HG03342 (cell line): ENCODE measurements around the gene DOCK2.
"Not testable (repeated sequence)": the region's sequence is repeated elsewhere in the genome, so short reads cannot be mapped to it uniquely, and the experiment has no call there.

Source experiments
- ATAC-seq: cut with Tn5 transposase; IDR thresholded peaks from one replicate; pipeline ENCODE4 v1.9.1; 2021; ENCODE audit warnings: mild to moderate bottlenecking, moderate library complexity; ENCODE audit not compliant: unreplicated experiment

The DOCK2 gene

GRCh38 chr5:169811680-169812079 lies 174.6 kb downstream of the DOCK2 start:
- no peak for ATAC-seq

DNA sequence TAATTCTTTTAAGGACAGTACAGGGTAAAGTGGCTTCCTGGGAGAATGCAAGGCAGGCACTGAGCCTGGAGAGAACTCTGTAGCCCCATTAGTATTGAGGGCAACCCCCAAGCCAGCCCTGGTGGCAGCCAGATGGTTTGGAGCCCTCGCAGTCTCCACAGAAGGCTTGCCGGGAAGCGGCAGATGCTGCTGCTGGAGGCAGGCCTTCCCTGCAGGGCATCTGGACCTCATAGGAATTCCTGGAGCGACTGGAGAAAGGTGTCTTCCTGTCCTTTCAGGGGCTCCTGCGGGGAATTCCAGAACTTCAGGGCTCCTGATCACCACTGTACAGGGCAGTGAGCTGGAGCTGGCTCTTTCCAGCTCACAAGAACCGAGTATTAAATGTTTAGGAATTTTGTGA lies 175.7 kb downstream of the DOCK2 start:
- no peak for ATAC-seq

DNA sequence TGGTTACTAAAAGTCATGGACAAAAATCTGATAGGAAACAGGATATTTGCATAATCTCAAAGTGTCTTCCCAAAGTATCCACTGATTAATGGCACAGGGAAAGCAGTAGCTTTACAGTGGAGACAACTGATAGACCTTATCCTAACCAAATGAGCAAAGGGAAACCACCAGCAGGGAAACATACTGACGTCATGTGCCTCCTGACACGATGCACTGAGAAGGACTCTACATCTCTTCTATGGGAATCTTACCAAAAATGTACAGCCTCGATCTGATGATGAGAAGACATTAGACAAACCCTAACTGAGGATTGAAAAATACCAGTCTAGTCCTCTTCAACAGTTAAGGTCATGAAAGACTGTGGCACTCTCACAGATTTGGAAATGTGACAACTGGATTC lies 177.0 kb downstream of the DOCK2 start:
- ATAC-seq, result no peak

- ATAC-seq, result no peak
Observed at GRCh38 chr5:169814522-169814921, 177.4 kb downstream of the DOCK2 start.

- no peak for ATAC-seq
Observed at GRCh38 chr5:169817031-169817430, 180.0 kb downstream of the DOCK2 start.

DNA sequence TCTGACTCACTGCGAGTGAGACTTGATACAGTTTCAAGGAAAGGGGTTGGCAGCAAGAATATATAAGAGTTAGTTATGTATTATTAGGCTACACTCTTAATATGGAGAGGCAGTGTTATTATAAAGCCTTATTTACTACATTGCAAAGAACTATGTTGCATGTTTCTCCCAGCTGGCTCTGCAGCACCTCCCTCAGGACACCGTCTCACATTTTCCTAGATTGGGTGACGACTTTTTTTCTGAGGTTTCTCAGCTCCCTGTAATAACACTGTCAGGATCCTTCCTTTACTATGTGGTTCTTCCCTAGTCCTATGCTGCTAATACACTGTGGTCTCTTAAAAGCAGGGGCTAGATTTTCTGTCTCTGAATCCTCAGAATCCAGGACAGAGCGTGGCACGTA lies 189.5 kb downstream of the DOCK2 start:
- no peak for ATAC-seq

DNA sequence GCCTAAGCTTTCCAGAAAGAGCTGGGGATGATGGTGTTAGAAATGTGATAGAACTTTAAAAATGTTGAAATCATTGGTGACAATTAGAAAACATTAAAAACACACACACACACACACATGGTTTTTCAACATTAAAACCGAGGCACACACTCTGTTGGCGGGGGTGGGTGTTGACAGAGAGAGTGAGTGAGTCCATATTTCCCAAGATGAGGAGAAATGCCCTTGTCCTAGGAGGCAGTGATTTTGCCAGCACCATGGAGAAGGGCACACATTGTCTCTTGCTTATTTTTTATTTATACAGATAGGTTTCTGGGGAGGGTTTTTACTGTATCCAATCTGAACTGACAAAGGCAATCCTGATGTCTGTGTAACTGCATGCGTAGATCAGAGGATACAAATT lies 190.7 kb downstream of the DOCK2 start:
- no peak for ATAC-seq

GRCh38 chr5:169828385-169828784 lies 191.3 kb downstream of the DOCK2 start:
- ATAC-seq, result peak; percentile 44

DNA sequence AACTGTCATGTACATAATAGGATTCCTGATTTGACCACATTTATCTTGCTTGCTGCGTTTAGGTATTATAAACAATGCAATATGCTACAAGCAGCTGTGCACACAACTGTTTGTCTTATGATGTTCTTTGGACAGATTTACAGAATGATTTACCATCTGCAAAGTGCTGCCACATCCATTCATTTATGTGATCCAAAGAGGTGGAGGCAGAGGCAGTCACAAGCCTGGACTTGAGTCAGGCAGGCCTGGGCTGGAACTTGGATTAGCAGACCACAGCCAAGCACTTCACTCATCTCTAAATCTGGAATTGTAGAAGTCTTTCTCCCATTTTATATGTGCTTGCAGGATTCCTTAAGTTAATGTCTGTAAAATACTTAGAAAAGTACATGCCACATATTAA lies 194.3 kb downstream of the DOCK2 start:
- ATAC-seq, result no peak

GRCh38 chr5:169832304-169832703 lies 195.2 kb downstream of the DOCK2 start:
- ATAC-seq, result no peak

DNA sequence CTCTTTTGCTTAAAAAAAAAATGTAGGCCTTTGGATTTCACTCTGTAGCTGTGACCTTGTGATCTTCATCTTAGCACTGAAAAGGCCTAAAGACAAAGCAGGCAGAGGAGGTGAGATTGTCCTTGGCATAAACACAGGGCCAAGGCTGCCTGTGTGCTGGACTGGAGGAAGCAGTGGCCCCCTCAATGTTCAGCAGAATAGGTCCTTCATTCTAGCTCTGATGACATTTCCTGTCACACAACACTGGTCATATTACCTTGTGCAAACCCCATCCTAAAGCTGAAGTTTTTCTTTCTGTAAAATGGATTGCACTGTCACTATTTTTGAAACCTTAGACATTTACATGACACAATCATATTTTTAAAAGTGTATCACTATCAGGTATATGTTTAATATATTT lies 195.8 kb downstream of the DOCK2 start:
- ATAC-seq, result no peak

DNA sequence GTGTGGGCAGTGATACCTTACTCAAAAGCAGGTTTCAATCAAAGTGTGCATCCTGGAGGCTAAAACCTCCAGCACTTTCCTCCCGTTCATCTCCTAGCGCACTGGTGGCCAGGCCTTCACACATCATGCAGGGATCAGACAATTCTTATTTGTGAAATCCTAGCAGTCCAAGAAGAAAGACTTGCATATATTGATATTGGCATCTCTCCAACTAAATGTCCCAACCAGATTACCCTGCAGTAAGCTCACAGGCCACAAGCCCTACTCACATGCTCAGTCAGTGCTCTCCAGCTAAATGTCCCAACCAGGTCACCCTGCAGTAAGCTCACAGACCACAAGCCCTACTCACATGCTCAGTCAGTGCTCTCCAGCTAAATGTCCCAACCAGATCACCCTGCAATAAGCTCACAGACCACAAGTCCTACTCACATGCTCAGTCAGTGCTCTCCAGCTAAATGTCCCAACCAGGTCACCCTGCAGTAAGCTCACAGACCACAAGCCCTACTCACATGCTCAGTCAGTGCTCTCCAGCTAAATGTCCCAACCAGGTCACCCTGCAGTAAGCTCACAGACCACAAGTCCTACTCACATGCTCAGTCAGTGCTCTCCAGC lies 196.7 kb downstream of the DOCK2 start:
- ATAC-seq, result not testable (repeated sequence)

DNA sequence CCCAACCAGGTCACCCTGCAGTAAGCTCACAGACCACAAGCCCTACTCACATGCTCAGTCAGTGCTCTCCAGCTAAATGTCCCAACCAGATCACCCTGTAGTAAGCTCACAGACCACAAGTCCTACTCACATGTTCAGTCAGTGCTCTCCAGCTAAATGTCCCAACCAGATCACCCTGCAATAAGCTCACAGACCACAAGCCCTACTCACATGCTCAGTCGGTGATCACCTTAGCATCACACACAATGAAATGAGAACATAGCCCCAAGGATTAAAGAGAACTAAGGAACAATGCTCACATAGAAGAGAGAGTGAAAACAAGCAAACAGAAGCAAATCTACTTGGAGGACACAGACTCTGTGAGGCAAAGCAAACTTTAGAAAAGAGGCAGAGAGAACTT lies 197.5 kb downstream of the DOCK2 start:
- ATAC-seq, result not testable (repeated sequence)

GRCh38 chr5:169836835-169837536 lies 199.9 kb downstream of the DOCK2 start:
- no peak for ATAC-seq

- no peak for ATAC-seq
Observed at GRCh38 chr5:169837686-169838085, 200.6 kb downstream of the DOCK2 start.

DNA sequence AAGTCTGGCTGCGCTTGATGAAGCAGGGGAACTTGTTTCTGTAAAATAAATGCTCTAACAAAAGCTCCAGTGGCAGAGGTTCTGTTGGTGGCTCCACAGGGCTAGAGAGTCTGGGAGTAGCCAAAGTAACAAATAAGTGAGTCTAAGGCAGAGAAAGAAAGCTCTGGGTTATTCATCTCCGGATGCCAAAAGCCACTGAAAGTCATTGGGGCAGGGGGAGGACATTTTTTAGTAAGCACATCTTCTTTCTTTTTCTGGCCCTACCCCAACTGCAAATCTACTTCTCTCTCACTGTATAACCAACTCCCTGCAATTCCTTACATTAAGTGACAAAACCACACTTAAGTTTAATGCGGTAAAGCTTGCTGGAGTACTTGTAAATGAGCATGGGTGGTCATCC lies 201.6 kb downstream of the DOCK2 start:
- peak; percentile 85 for ATAC-seq

GRCh38 chr5:169840405-169840804 lies 203.3 kb downstream of the DOCK2 start:
- ATAC-seq, result no peak

- no peak for ATAC-seq
Observed at GRCh38 chr5:169842699-169843098, 205.6 kb downstream of the DOCK2 start.

- no peak for ATAC-seq
Observed at GRCh38 chr5:169847519-169847918, 210.4 kb downstream of the DOCK2 start.

DNA sequence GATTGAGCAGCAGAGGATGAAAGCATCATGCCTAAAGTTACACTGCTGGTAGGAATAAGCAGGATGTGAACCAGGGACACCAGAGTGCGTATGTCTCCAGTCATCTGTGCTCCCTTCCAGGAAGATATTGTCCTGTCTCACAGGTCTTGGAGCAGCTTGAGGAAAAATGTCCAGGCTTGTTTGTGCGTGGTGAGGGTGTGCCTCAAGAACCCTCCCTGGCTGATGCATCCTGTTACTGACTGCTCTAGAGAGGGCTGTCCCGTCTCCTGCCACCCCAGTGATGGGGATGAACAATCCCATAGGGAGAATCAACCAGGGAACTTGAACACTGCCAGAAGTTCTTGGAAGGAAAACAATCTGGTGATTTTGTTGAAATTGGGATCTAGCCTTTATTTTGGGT lies 211.2 kb downstream of the DOCK2 start:
- no peak for ATAC-seq

DNA sequence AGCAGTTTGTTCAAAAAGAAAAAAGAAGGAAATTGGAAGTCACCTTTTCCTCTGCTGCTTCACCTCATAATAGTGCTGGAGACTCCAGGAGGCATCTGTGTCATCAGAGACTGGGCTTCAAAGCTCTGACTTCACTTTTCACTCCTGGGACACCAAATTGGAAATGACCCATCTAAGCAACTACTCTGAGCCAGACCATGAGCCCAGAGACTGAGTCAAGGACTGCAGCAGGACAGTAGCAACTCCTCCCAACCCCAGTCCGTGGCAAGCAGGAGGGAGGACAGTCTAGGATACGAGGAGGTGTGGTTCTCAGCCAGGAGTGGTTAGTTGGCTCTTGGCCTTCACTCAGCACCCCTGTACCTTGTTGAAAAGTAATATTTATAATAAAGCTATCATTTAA lies 211.7 kb downstream of the DOCK2 start:
- ATAC-seq, result no peak

DNA sequence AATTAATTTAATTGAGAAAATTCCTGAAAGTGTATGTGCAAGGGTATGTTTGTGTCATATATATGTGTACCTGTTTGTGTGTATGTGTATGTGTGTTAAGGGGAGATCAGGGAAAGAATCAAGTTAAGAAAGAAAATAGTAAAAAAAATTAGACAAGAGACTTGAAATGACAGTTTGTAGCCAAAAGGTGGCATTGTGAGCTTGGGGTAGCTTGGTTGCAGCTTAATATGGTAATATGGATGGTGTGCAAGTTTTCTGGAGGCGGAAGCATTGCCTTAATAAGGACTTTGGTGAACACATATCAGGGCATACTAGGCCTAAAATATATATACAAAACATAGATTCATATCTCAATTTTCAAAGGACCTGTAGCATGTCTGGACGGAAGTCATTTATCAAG lies 213.3 kb downstream of the DOCK2 start:
- no peak for ATAC-seq

DNA sequence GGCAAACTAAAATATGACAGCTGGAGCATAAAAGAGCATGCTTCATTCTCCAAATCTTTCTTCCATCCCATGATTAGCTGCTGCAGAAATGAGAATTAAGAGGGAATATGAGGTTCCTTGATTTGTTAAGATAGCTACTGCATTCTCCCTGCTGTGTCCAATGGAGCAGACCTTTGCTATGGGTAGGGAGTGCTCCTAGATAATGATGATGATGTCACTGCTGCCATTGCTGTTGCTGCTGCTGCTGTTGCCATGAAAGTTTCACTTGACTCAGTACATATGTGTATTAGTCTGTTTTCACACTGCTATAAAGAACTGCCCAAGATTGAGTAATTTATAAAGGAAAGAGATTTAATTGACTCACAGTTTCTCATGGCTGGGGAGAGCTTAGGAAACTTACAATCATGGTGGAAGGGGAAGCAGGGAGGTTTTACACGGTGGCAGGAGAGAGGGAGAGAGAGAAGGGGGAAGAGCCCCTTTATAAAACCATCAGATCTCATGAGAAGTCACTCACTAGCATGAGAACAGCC lies 214.3 kb downstream of the DOCK2 start:
- ATAC-seq, result no peak
